CD8-positive, alpha-beta memory T cell (primary cell): Measurements from ENCODE around the gene TMEM184A. TPM values are rescaled to one million over a fixed set of nuclear protein-coding genes. Genes with fewer than 3 reads are reported as not detected.

Experiments
- CTCF ChIA-PET: fragments of 350-600 bp; sonication (Branson Sonifier 250); formaldehyde crosslinking; loops from one replicate; lab custom pipeline; 2021; ENCODE audit warnings: antibody characterized with exemption; lab: Charles Lee
- POLR2A ChIA-PET: fragments of 350-600 bp; sonication (Branson Sonifier 250); formaldehyde crosslinking; loops from one replicate; lab custom pipeline; 2021; ENCODE audit warnings: antibody characterized with exemption; lab: Charles Lee
- DNase-seq, 5 donors: peaks; one replicate each; pipeline versions ENCODE4 v3.0.0 to v3.0.0-alpha.2; 2020 to 2022; ENCODE audit warnings: mixed read lengths in 1 of 5
- H3K27ac ChIP-seq: one replicate; pipeline ENCODE4 v1.7.0; 2013; ENCODE audit warnings: low read depth, mild to moderate bottlenecking, low read length, moderate library complexity
- H3K27me3 ChIP-seq: 2 replicates; pipeline ENCODE4 v1.7.0; 2013; ENCODE audit warnings: low read length, mild to moderate bottlenecking; ENCODE audit not compliant: insufficient read depth, poor library complexity, severe bottlenecking
- H3K36me3 ChIP-seq: 2 replicates; pipeline ENCODE4 v1.7.0; 2013; ENCODE audit warnings: mild to moderate bottlenecking, low read length, moderate library complexity; ENCODE audit not compliant: insufficient read depth
- H3K4me1 ChIP-seq: 2 replicates; pipeline ENCODE4 v1.7.0; 2013; ENCODE audit warnings: mild to moderate bottlenecking, low read length, moderate library complexity; ENCODE audit not compliant: insufficient read depth
- H3K4me3 ChIP-seq: 2 replicates; pipeline ENCODE4 v1.7.0; 2013; ENCODE audit warnings: mild to moderate bottlenecking, low read length
- H3K9me3 ChIP-seq: 2 replicates; pipeline ENCODE4 v1.7.0; 2013; ENCODE audit warnings: mild to moderate bottlenecking, low read length
- H3K27ac Mint-ChIP-seq, 8 donors: one replicate each; pipeline ENCODE4 v1.8.0; 2020 to 2021; ENCODE audit warnings: mixed read lengths in 8 of 8, mild to moderate bottlenecking in 6 of 8, inconsistent platforms in 3 of 8, moderate library complexity in 3 of 8
- H3K27me3 Mint-ChIP-seq, 2 donors: one replicate each; pipeline ENCODE4 v1.8.0; 2020 to 2021; ENCODE audit warnings: mixed read lengths in 2 of 2, mild to moderate bottlenecking in 1 of 2, moderate library complexity in 1 of 2
- H3K36me3 Mint-ChIP-seq, 3 donors: one replicate each; pipeline ENCODE4 v1.8.0; 2020 to 2021; ENCODE audit warnings: mixed read lengths in 3 of 3, inconsistent platforms in 1 of 3, mild to moderate bottlenecking in 1 of 3
- H3K4me1 Mint-ChIP-seq, 3 donors: one replicate each; pipeline ENCODE4 v1.8.0; 2020 to 2021; ENCODE audit warnings: mixed read lengths in 3 of 3, inconsistent platforms in 1 of 3, mild to moderate bottlenecking in 1 of 3
- H3K4me3 Mint-ChIP-seq, 7 donors: one replicate each; pipeline ENCODE4 v1.8.0; 2020 to 2021; ENCODE audit warnings: mixed read lengths in 7 of 7, mild to moderate bottlenecking in 6 of 7, moderate library complexity in 4 of 7, inconsistent platforms in 2 of 7
- H3K9me3 Mint-ChIP-seq, 5 donors: one replicate each; pipeline ENCODE4 v1.8.0; 2020 to 2022; ENCODE audit warnings: mixed read lengths in 5 of 5, mild to moderate bottlenecking in 3 of 5, moderate library complexity in 2 of 5, inconsistent platforms in 1 of 5
- polyA plus RNA-seq: library from polyadenylated mRNA; unstranded; fragments of 300-500 nt; fragmentation: Illumina TruSeq; gene quantifications from one replicate; pipeline ENCODE4 v1.2.3, GENCODE V29; 2021
- total RNA-seq, 2 experiments: library from RNA; stranded (reverse); gene quantifications; one replicate each; pipeline ENCODE4 v1.2.3, GENCODE V29; 2021

The TMEM184A gene
- total and polyA plus RNA-seq, 3 experiments from 2014 or later: not detected

DNA sequence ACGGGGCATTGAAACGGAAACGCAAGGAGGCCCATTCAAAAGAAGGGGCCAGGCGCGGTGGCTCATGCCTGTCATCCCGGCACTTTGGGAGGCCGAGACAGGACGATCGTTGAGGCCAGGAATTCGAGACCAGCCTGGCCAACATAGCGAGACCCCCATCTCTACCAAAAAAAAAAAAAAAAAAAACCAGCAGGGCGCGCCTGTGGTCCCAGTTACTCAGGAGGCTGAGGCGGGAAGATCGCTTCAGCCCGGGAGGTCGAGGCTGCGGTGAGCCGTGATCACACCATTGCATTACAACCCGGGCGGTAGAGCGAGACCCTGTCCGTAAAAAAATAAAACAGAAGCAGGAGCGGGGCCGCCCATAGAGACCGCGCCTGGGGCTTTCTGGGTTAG, 13.4 kb upstream of the TMEM184A start:
- no peaks in the 10 kb centered on the region for H3K9me3 Mint-ChIP-seq
- H3K4me3 ChIP-seq: peak overlapping the region; percentile 62
- H3K27ac ChIP-seq: peak overlapping the region; percentile 84
- H3K27me3 ChIP-seq: no peaks in the 10 kb centered on the region
- H3K27me3 Mint-ChIP-seq: peaks cover 0 to 3% of the 10 kb centered on the region in 2 donors
- H3K36me3 ChIP-seq: peaks cover 8% of the 10 kb centered on the region
- H3K4me1 ChIP-seq: peaks cover 17% of the 10 kb centered on the region
- no peaks in the 10 kb centered on the region for H3K9me3 ChIP-seq
- H3K36me3 Mint-ChIP-seq: peaks cover 0 to 27% (median 2%) of the 10 kb centered on the region in 3 donors
- peak in 1 of 5 donors; percentile 45 for DNase-seq
- H3K4me1 Mint-ChIP-seq: peaks cover 20 to 36% (median 34%) of the 10 kb centered on the region in 3 donors
- H3K27ac Mint-ChIP-seq: peak overlapping the region; percentile 67 to 98 (median 96)
- peak overlapping the region; percentile 80 to 92 (median 88) for H3K4me3 Mint-ChIP-seq
- ChIA-PET CTCF (no interaction called here), POLR2A (interaction anchor here (1.1 to 1.2 kb wide), 2 partner anchors 37 to 785 kb away, joined by 4 to 6 read pairs; partner anchors contain the start of gene EIF3B)

DNA sequence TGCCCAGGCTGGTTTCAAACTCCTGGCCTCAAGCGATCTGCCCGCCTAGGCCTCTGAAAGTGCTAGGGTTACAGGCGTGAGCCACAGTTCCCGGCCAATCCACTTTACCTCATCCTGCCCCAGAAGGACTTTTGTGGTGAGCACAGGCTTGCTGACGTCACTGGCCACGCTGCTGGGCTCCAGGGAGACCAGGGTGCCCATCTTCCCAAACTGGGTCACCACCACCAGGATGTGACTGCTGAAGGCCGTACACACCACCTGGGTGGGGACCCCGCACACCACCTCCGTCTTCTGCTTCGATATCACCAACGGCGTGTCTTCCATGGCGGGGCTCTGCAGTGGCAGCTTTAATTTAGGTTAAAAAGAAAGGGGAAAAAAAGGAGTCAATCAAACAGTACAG, 13.0 kb upstream of the TMEM184A start:
- H3K36me3 ChIP-seq: peaks cover 8% of the 10 kb centered on the region
- H3K27ac ChIP-seq: peak overlapping the region; percentile 84
- H3K4me1 ChIP-seq: peaks cover 17% of the 10 kb centered on the region
- H3K4me3 ChIP-seq: peak overlapping the region; percentile 62
- H3K27ac Mint-ChIP-seq: peak overlapping the region; percentile 67 to 98 (median 96)
- H3K27me3 ChIP-seq: no peaks in the 10 kb centered on the region
- H3K27me3 Mint-ChIP-seq: peaks cover 0 to 3% of the 10 kb centered on the region in 2 donors
- H3K4me1 Mint-ChIP-seq: peaks cover 20 to 36% (median 34%) of the 10 kb centered on the region in 3 donors
- H3K36me3 Mint-ChIP-seq: peaks cover 0 to 27% (median 2%) of the 10 kb centered on the region in 3 donors
- peak overlapping the region; percentile 80 to 92 (median 88) for H3K4me3 Mint-ChIP-seq
- ChIA-PET POLR2A (no interaction called here), CTCF (no interaction called here)
- DNase-seq: peak in 4 of 5 donors; percentile 31 to 60 (median 56)
- no peaks in the 10 kb centered on the region for H3K9me3 Mint-ChIP-seq
- no peaks in the 10 kb centered on the region for H3K9me3 ChIP-seq

DNA sequence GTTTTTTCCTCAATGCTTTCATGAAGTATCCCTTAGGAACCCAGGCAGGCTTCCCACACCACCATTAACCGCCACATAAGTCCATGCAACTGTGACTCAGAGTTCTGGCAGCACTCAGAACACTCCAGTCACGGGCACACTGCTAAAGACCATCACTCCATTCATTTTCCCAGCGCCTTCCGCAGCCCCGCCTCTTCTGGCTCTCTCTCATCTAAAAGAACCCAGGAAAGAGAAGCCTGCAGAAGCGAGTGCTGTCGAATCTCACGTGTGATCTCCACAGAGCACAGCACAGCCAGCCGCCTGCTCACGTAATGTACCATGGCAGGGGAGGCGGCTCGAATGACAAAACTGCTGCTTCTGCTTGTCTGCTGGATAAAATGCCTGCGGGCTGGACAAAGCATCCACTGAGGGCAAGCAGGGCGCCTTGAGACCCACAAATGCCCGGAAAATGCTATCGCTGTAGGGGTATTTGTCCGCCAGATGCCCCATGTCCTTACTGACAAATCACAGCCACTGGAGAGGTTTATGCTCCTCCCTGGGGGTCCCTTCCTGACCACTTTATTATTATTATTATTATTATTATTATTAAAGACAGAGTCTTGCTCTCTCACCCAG, 12.0 kb upstream of the TMEM184A start:
- CTCF ChIA-PET: no interaction called here
- POLR2A ChIA-PET: no interaction called here

DNA sequence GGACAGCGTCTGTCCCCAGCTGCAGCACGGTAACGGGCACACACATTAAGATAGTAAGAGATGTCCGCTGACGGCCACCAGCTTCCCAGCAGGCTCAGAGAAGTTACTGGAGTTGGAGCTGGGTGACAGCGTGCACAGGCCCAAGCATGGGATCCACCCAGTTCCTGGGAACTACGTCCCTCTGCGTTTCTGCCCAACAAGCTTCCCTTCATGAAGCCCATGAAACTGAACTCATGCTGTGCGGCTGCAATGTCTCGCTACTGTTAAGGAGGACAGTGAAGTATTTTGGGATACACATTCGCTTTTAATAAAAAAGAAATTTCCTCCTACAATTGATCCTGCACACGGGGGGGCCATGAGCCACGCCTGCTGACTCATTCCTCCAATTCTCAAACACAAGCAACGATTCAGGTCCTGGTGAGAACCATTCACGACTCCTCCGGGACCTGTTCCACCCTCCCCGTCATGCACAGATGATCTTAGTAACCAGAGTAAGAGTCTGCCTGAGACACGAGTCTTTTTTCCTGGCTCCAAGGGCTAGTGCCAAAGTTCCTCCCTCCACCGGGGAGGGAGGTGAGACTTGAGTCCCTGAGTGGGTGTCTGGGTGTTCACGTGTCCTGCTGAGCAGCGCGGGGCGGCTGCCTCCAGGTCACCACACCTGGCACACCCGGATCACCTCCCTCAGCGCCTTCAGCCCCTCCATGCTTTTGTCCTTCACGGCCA, 11.2 kb upstream of the TMEM184A start:
- H3K4me3 ChIP-seq: no peak overlapping the region
- CTCF ChIA-PET: no interaction called here
- H3K27ac Mint-ChIP-seq: peak overlapping the region in 5 of 8 donors; percentile 29 to 63 (median 60)
- H3K9me3 Mint-ChIP-seq: no peaks in the 10 kb centered on the region
- H3K9me3 ChIP-seq: no peaks in the 10 kb centered on the region
- no peak overlapping the region for H3K27ac ChIP-seq
- H3K4me3 Mint-ChIP-seq: peak overlapping the region in 4 of 7 donors; percentile 29 to 71 (median 52)
- H3K36me3 ChIP-seq: peaks cover 8% of the 10 kb centered on the region
- H3K27me3 ChIP-seq: no peaks in the 10 kb centered on the region
- peaks cover 17% of the 10 kb centered on the region for H3K4me1 ChIP-seq
- POLR2A ChIA-PET: no interaction called here
- peaks cover 0 to 3% of the 10 kb centered on the region in 2 donors for H3K27me3 Mint-ChIP-seq
- no peak for DNase-seq
- H3K4me1 Mint-ChIP-seq: peaks cover 17 to 32% (median 29%) of the 10 kb centered on the region in 3 donors
- peaks cover 0 to 27% (median 2%) of the 10 kb centered on the region in 3 donors for H3K36me3 Mint-ChIP-seq

More for the DNA sequence above, 12.0 kb upstream of the TMEM184A start:
- peaks cover 20 to 36% (median 34%) of the 10 kb centered on the region in 3 donors for H3K4me1 Mint-ChIP-seq
- H3K4me3 ChIP-seq: no peak overlapping the region
- H3K27me3 Mint-ChIP-seq: peaks cover 0 to 3% of the 10 kb centered on the region in 2 donors
- H3K9me3 ChIP-seq: no peaks in the 10 kb centered on the region
- peaks cover 17% of the 10 kb centered on the region for H3K4me1 ChIP-seq
- H3K9me3 Mint-ChIP-seq: no peaks in the 10 kb centered on the region
- H3K36me3 ChIP-seq: peaks cover 8% of the 10 kb centered on the region
- no peaks in the 10 kb centered on the region for H3K27me3 ChIP-seq
- no peak for DNase-seq
- peak overlapping the region in 5 of 7 donors; percentile 28 to 71 (median 39) for H3K4me3 Mint-ChIP-seq
- H3K27ac Mint-ChIP-seq: peak overlapping the region in 6 of 8 donors; percentile 39 to 98 (median 56)
- no peak overlapping the region for H3K27ac ChIP-seq
- H3K36me3 Mint-ChIP-seq: peaks cover 0 to 27% (median 2%) of the 10 kb centered on the region in 3 donors

DNA sequence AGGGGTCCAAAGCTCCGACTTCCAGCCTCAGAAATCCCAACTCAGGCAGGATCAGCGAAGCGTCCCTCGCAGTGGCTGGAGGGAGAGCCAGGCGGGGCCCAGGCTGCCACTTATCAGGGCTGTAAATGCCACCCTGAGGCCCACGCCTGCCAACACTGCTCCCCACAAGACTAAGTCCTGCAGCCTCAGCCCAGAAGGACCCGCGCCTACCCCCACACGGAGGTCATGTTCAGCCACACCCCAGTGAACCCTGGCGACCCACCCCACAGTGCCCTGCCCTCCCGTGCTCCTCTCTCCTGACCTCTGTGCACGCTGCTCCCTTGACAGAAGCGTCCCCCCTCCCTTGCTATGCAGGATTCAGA, 10.7 kb upstream of the TMEM184A start:
- Histone ChIP-seq H3K27ac (no peak overlapping the region), H3K4me1 (peaks cover 17% of the 10 kb centered on the region), H3K4me3 (no peak overlapping the region), H3K36me3 (peaks cover 8% of the 10 kb centered on the region), H3K27me3 (no peaks in the 10 kb centered on the region), H3K9me3 (no peaks in the 10 kb centered on the region)
- peak in 1 of 5 donors; percentile 39 for DNase-seq
- POLR2A ChIA-PET: no interaction called here
- Mint-ChIP-seq H3K27me3 (peaks cover 0 to 3% of the 10 kb centered on the region in 2 donors), H3K4me3 (peak overlapping the region in 2 of 7 donors; percentile 15 to 66), H3K36me3 (peaks cover 0 to 27% (median 2%) of the 10 kb centered on the region in 3 donors), H3K27ac (peak overlapping the region in 1 of 8 donors; percentile 43), H3K9me3 (no peaks in the 10 kb centered on the region), H3K4me1 (peaks cover 14 to 27% (median 26%) of the 10 kb centered on the region in 3 donors)
- CTCF ChIA-PET: no interaction called here

DNA sequence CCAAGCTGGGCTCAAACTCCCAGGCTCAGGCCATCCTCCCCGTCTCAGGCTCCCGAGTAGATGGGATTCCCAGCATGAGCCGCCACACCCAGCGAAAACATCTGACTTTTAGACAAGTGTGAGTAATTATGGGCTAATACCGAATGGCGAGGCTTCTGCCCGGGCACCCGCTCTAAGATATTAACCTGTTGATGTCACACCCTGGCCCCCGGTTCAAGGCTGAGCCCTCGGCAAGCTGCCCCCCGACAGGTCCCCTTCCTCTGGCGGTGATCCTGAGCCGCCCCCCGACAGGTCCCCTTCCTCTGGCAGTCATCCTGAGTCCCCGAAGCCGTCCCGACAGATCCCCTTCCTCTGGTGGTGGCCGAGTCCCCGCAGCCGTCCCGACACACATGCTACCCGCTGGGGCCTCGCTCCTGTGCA, 8.6 kb upstream of the TMEM184A start:
- H3K36me3 Mint-ChIP-seq: peaks cover 0 to 27% (median 2%) of the 10 kb centered on the region in 3 donors
- DNase-seq: peak in 1 of 5 donors; percentile 38
- no peak overlapping the region for H3K4me3 ChIP-seq
- ChIA-PET CTCF (no interaction called here), POLR2A (no interaction called here)
- no peaks in the 10 kb centered on the region for H3K9me3 ChIP-seq
- H3K27ac ChIP-seq: no peak overlapping the region
- peak overlapping the region in 1 of 8 donors; percentile 36 for H3K27ac Mint-ChIP-seq
- H3K4me3 Mint-ChIP-seq: no peak overlapping the region
- peaks cover 8% of the 10 kb centered on the region for H3K36me3 ChIP-seq
- peaks cover 11 to 20% (median 18%) of the 10 kb centered on the region in 3 donors for H3K4me1 Mint-ChIP-seq
- no peaks in the 10 kb centered on the region for H3K27me3 ChIP-seq
- H3K4me1 ChIP-seq: peaks cover 8% of the 10 kb centered on the region
- H3K27me3 Mint-ChIP-seq: peaks cover 0 to 3% of the 10 kb centered on the region in 2 donors
- H3K9me3 Mint-ChIP-seq: no peaks in the 10 kb centered on the region

DNA sequence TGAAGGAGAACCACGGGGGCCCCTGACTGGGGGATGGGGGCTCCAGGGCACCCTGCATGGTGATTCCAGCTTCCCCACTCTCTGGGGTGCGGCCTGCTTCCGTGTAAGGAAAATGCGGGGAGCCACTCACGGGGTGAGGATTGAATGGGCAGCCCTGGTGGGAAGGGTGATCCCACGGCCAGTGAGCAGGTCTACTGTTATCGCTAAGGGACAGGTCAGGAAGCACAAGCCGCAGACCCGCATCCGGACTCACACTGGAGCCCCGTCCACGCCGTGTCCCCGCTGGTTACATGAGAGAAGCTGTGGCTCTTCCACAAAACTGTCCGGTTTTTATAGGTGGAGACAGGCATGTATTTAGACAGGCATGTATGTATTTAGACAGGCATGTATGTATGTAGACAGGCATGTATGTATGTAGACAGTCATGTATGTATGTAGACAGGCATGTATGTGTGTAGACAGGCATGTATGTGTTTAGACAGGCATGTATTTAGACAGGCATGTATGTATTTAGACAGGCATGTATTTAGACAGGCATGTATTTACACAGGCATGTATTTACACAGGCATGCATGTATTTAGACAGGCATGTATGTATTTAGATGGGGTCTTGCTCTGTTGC, 8.1 kb upstream of the TMEM184A start:
- CTCF ChIA-PET: interaction anchor here (1.8 kb wide), 1 partner anchor 15 kb away, joined by 5 read pairs; no protein-coding TSS in a partner anchor
- no peak overlapping the region for H3K4me3 ChIP-seq
- POLR2A ChIA-PET: no interaction called here
- H3K27ac Mint-ChIP-seq: no peak overlapping the region
- H3K36me3 Mint-ChIP-seq: peaks cover 0 to 27% (median 2%) of the 10 kb centered on the region in 3 donors
- H3K9me3 ChIP-seq: no peaks in the 10 kb centered on the region
- no peaks in the 10 kb centered on the region for H3K9me3 Mint-ChIP-seq
- peak in 1 of 5 donors; percentile 42 for DNase-seq
- H3K4me1 ChIP-seq: peaks cover 5% of the 10 kb centered on the region
- H3K36me3 ChIP-seq: peaks cover 8% of the 10 kb centered on the region
- H3K27me3 ChIP-seq: no peaks in the 10 kb centered on the region
- H3K4me1 Mint-ChIP-seq: peaks cover 9 to 17% (median 15%) of the 10 kb centered on the region in 3 donors
- peak overlapping the region in 1 of 7 donors; percentile 64 for H3K4me3 Mint-ChIP-seq
- peaks cover 0 to 3% of the 10 kb centered on the region in 2 donors for H3K27me3 Mint-ChIP-seq
- no peak overlapping the region for H3K27ac ChIP-seq
